ENCODE data around the gene SLC17A8. TPM values are rescaled to one million over a fixed set of nuclear protein-coding genes. Genes with fewer than 3 reads are reported as not detected.

The SLC17A8 gene
- total RNA-seq, 5 donors from 2014 or later (not counting 1 experiment from before 2014, with no cell fraction given), result not detected

DNA sequence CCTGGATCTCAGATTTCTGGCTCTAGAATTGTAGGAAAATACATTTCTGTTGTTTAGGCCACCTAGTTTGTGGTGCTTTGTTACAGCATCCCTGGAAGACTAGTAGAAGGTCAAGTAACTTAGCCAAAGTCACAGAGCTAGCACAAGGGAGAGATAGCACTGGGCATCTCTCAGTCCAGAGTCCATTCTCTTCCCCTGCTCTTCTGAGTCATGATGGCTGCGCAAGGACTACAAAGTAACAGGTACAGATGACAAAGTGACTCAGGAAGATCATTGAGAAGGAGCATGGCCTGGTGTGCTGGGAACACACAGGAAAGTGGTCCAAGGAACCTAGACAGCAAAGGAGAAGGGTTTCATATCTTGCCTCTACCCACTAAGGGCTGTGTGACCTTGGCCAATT, 19.3 kb downstream of the SLC17A8 start:
- H3K4me3 Mint-ChIP-seq, result no peak overlapping the region
- no peak overlapping the region for H3K27ac ChIP-seq (ENCODE audit: low read length)
- WGBS (ENCODE audit: insufficient coverage), result no CpG with 5 or more reads among the region's 1 CpG
- H3K27me3 ChIP-seq (replicated peaks in 1 of 2; ENCODE audit: control insufficient read depth in 2 of 2, extremely low read depth in 1 of 2, insufficient read depth in 2 of 2, low read length in 1 of 2), result peaks cover 0 to 3% of the 10 kb centered on the region in 2 experiments
- no peaks in the 10 kb centered on the region for H3K4me1 ChIP-seq (ENCODE audit: control insufficient read depth in 1 of 2, extremely low read depth in 1 of 2, insufficient read depth in 2 of 2, low read length in 2 of 2)
- ChIA-PET POLR2A (no interaction called here), CTCF (interaction anchor here in 1 of 2 donors (0.6 kb wide), 1 partner anchor 1809 kb away, joined by 4 read pairs; no protein-coding TSS in a partner anchor)
- no peak overlapping the region for H3K4me3 ChIP-seq (ENCODE audit: control insufficient read depth in 1 of 2, extremely low read depth in 1 of 2, low read length in 1 of 2)
- ATAC-seq (replicated peaks in 1 of 4) (no peak), DNase-seq (no peak)
- H3K4me1 Mint-ChIP-seq, result no peaks in the 10 kb centered on the region
- no peaks in the 10 kb centered on the region for H3K9me3 ChIP-seq
- no peaks in the 10 kb centered on the region for H3K36me3 Mint-ChIP-seq
- H3K9me3 Mint-ChIP-seq, result no peaks in the 10 kb centered on the region
- no peaks in the 10 kb centered on the region for H3K36me3 ChIP-seq (ENCODE audit: control insufficient read depth in 2 of 2, extremely low read depth in 1 of 2, insufficient read depth in 1 of 2, low read length in 1 of 2)
- peaks cover 0 to 13% of the 10 kb centered on the region in 2 donors for H3K27me3 Mint-ChIP-seq
- no peak overlapping the region for H3K27ac Mint-ChIP-seq

DNA sequence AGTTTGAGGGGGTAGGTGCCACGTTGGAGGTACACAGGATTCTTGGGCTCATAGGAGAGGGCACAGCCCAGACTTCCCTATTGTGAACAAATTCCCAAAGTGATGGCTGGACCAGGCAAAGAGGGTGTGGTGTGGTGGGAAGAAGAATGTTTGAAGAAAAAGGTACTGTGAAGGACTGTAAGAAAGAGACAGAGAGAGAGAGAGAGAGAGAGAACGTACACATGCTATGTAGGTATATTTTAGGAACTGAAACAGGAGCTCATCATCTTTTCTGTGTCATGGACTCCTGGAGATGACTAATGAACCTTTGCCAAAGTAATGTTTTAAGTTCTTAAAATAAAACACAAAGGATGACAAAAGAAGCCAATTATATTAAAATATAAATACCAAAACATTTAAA, 24.5 kb downstream of the SLC17A8 start:
- no peak for ATAC-seq (replicated peaks in 1 of 4)
- Histone ChIP-seq H3K9me3 (no peaks in the 10 kb centered on the region), H3K4me3 (ENCODE audit: control insufficient read depth in 1 of 2, extremely low read depth in 1 of 2, low read length in 1 of 2) (no peak overlapping the region), H3K27ac (ENCODE audit: low read length) (no peak overlapping the region), H3K36me3 (ENCODE audit: control insufficient read depth in 2 of 2, extremely low read depth in 1 of 2, insufficient read depth in 1 of 2, low read length in 1 of 2) (no peaks in the 10 kb centered on the region), H3K27me3 (replicated peaks in 1 of 2; ENCODE audit: control insufficient read depth in 2 of 2, extremely low read depth in 1 of 2, insufficient read depth in 2 of 2, low read length in 1 of 2) (no peaks in the 10 kb centered on the region), H3K4me1 (ENCODE audit: control insufficient read depth in 1 of 2, extremely low read depth in 1 of 2, insufficient read depth in 2 of 2, low read length in 2 of 2) (no peaks in the 10 kb centered on the region)
- Mint-ChIP-seq H3K4me1 (no peaks in the 10 kb centered on the region), H3K4me3 (no peak overlapping the region), H3K36me3 (no peaks in the 10 kb centered on the region), H3K9me3 (no peaks in the 10 kb centered on the region), H3K27ac (no peak overlapping the region), H3K27me3 (peaks cover 0 to 5% of the 10 kb centered on the region in 2 donors)
- ChIA-PET CTCF (no interaction called here), POLR2A (no interaction called here)
- DNase-seq, result no peak
- WGBS (ENCODE audit: insufficient coverage), result 54% methylated on average over 2 of the region's 2 CpGs

DNA sequence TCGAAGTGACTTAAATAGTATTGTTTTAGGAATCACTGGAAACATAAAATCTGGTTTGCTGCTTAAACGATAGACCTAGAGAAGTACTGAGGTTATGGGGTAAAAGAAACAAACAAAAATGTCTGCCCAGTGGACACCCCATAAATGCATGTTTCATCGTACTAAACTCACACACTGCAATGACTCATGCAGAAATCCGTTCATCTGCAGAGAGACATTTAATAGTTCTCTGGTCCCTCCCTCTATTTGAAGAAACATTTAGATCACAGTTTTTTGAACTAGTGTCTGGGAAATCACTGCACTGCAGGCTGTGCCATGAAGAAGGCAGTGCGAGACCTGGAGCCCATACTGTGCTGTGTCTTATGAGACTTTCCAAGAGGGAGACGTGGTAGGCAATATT, 25.5 kb downstream of the SLC17A8 start:
- ChIA-PET POLR2A (no interaction called here), CTCF (no interaction called here)
- H3K27me3 Mint-ChIP-seq, result peaks cover 0 to 5% of the 10 kb centered on the region in 2 donors
- H3K9me3 Mint-ChIP-seq, result no peaks in the 10 kb centered on the region
- ATAC-seq (replicated peaks in 1 of 4) (no peak), DNase-seq (no peak)
- Histone ChIP-seq H3K27me3 (replicated peaks in 1 of 2; ENCODE audit: control insufficient read depth in 2 of 2, extremely low read depth in 1 of 2, insufficient read depth in 2 of 2, low read length in 1 of 2) (no peaks in the 10 kb centered on the region), H3K36me3 (ENCODE audit: control insufficient read depth in 2 of 2, extremely low read depth in 1 of 2, insufficient read depth in 1 of 2, low read length in 1 of 2) (no peaks in the 10 kb centered on the region), H3K27ac (ENCODE audit: low read length) (no peak overlapping the region), H3K4me1 (ENCODE audit: control insufficient read depth in 1 of 2, extremely low read depth in 1 of 2, insufficient read depth in 2 of 2, low read length in 2 of 2) (no peaks in the 10 kb centered on the region), H3K4me3 (ENCODE audit: control insufficient read depth in 1 of 2, extremely low read depth in 1 of 2, low read length in 1 of 2) (no peak overlapping the region), H3K9me3 (no peaks in the 10 kb centered on the region)
- H3K27ac Mint-ChIP-seq, result no peak overlapping the region
- no peaks in the 10 kb centered on the region for H3K4me1 Mint-ChIP-seq
- 72% methylated on average over 2 of the region's 6 CpGs for WGBS (ENCODE audit: insufficient coverage)
- H3K36me3 Mint-ChIP-seq, result no peaks in the 10 kb centered on the region
- no peak overlapping the region for H3K4me3 Mint-ChIP-seq

DNA sequence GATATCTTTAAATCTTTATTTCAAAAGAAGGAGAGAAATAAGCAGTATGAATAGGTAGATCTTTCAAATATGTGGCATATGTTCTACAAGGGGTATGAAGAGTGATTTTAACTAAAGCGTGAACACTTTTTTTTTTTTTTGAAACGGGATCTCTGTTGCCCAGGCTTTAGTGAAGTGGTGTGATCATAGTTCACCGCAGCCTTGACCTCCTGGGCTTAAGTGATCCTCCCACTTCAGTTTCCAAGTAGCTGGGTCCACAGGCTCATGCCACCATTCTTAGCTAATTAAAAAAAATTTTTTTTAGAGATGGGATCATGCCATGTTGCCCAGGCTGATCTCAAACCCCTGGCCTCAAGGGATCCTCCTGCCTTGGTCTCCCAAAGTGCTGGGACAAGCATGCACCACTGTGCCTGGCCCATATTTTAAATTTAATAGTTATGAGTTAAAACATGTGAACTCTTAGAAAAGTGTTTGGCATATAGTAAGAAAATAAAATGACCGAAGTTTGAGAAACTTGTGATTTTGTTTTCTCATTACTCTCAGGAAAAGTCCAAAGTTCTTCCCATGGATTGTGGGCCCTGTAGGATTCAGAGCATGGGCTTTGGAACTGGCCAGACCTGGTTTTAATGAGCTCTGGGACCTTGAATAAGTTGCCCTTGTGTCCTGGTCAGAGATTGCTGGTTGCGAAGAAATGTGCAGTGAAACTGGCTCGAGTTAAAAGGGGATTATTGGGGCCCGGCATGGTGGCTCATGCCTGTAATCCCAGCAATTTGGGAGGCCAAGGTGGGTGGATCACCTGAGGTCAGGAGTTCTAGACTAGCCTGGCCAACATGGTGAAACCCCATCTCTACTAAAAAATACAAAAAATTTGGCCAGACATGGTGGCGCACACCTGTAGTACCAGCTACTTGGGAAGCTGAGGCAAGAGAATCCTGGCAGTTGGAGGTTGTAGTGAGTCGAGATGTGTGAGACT, 27.0 kb downstream of the SLC17A8 start:
- Histone ChIP-seq H3K27me3 (replicated peaks in 1 of 2; ENCODE audit: control insufficient read depth in 2 of 2, extremely low read depth in 1 of 2, insufficient read depth in 2 of 2, low read length in 1 of 2) (no peaks in the 10 kb centered on the region), H3K36me3 (ENCODE audit: control insufficient read depth in 2 of 2, extremely low read depth in 1 of 2, insufficient read depth in 1 of 2, low read length in 1 of 2) (no peaks in the 10 kb centered on the region), H3K4me3 (ENCODE audit: control insufficient read depth in 1 of 2, extremely low read depth in 1 of 2, low read length in 1 of 2) (no peak overlapping the region), H3K27ac (ENCODE audit: low read length) (no peak overlapping the region), H3K9me3 (no peaks in the 10 kb centered on the region), H3K4me1 (ENCODE audit: control insufficient read depth in 1 of 2, extremely low read depth in 1 of 2, insufficient read depth in 2 of 2, low read length in 2 of 2) (no peaks in the 10 kb centered on the region)
- CTCF ChIA-PET, result no interaction called here
- peaks cover 4 to 5% of the 10 kb centered on the region in 2 donors for H3K27me3 Mint-ChIP-seq
- no peak overlapping the region for H3K27ac Mint-ChIP-seq
- H3K4me3 Mint-ChIP-seq, result no peak overlapping the region
- DNase-seq, result no peak
- H3K9me3 Mint-ChIP-seq, result no peaks in the 10 kb centered on the region
- H3K36me3 Mint-ChIP-seq, result no peaks in the 10 kb centered on the region
- H3K4me1 Mint-ChIP-seq, result no peaks in the 10 kb centered on the region
- 89% methylated on average over 4 of the region's 9 CpGs for WGBS (ENCODE audit: insufficient coverage)
- POLR2A ChIA-PET, result no interaction called here
- no peak for ATAC-seq (replicated peaks in 1 of 4)

DNA sequence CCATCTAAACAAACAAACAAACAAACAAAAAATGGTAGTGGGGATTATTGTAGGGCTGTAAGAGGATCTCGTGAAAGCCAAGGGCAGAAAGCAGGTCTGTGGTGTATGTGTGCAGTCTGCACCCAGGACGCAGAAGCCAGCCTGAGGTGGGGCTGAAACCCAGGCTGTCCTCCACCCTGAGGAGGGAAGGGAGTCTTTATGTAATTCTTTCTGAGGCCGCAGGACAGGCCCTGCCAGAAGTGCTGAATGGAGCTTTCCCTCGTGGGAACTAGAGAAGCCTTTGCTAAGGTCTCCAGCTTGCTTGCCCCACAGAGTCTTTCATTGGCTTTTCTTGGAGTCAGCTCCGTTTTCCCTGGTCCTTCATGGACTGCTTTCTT, 27.7 kb downstream of the SLC17A8 start:
- ATAC-seq (replicated peaks in 1 of 4) (no peak), DNase-seq (no peak)
- no peak overlapping the region for H3K4me3 ChIP-seq (ENCODE audit: control insufficient read depth in 1 of 2, extremely low read depth in 1 of 2, low read length in 1 of 2)
- POLR2A ChIA-PET, result no interaction called here
- no peaks in the 10 kb centered on the region for H3K36me3 ChIP-seq (ENCODE audit: control insufficient read depth in 2 of 2, extremely low read depth in 1 of 2, insufficient read depth in 1 of 2, low read length in 1 of 2)
- H3K36me3 Mint-ChIP-seq, result no peaks in the 10 kb centered on the region
- H3K27ac Mint-ChIP-seq, result no peak overlapping the region
- CTCF ChIA-PET, result no interaction called here
- H3K9me3 ChIP-seq, result no peaks in the 10 kb centered on the region
- H3K27me3 ChIP-seq (replicated peaks in 1 of 2; ENCODE audit: control insufficient read depth in 2 of 2, extremely low read depth in 1 of 2, insufficient read depth in 2 of 2, low read length in 1 of 2), result no peaks in the 10 kb centered on the region
- H3K27me3 Mint-ChIP-seq, result peaks cover 4 to 5% of the 10 kb centered on the region in 2 donors
- no peaks in the 10 kb centered on the region for H3K9me3 Mint-ChIP-seq
- H3K27ac ChIP-seq (ENCODE audit: low read length), result no peak overlapping the region
- H3K4me3 Mint-ChIP-seq, result no peak overlapping the region
- no peaks in the 10 kb centered on the region for H3K4me1 Mint-ChIP-seq
- H3K4me1 ChIP-seq (ENCODE audit: control insufficient read depth in 1 of 2, extremely low read depth in 1 of 2, insufficient read depth in 2 of 2, low read length in 2 of 2), result no peaks in the 10 kb centered on the region
- 62% methylated on average over 4 of the region's 5 CpGs for WGBS (ENCODE audit: insufficient coverage)

DNA sequence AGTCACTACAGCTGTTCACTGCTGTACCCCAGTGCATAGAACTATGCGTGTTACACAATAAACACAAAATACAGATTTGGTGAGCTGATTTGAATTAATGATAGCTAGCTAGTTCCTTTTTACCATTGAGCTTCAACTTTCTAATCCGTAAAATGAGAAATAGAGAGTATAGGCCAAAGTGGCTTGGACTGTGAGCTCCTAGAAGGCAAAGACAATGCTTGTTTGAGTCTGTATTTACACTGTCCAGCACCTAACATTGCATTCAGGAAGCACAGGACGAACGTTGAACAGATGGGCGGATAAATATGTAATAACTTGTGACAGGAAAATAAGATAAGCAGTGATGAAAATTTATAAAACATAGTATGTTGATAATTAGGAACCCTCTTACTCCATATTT, 31.5 kb downstream of the SLC17A8 start:
- 67% methylated on average over 1 of the region's 5 CpGs for WGBS (ENCODE audit: insufficient coverage)
- H3K4me1 Mint-ChIP-seq, result no peaks in the 10 kb centered on the region
- ATAC-seq (replicated peaks in 1 of 4) (no peak), DNase-seq (no peak)
- CTCF ChIA-PET, result interaction anchor here in 1 of 2 donors (0.6 kb wide), 1 partner anchor 18 kb away, joined by 3 read pairs; no protein-coding TSS in a partner anchor
- H3K27me3 ChIP-seq (replicated peaks in 1 of 2; ENCODE audit: control insufficient read depth in 2 of 2, extremely low read depth in 1 of 2, insufficient read depth in 2 of 2, low read length in 1 of 2), result no peaks in the 10 kb centered on the region
- no peaks in the 10 kb centered on the region for H3K9me3 Mint-ChIP-seq
- no peaks in the 10 kb centered on the region for H3K9me3 ChIP-seq
- no peak overlapping the region for H3K27ac ChIP-seq (ENCODE audit: low read length)
- no peak overlapping the region for H3K27ac Mint-ChIP-seq
- H3K4me3 ChIP-seq (ENCODE audit: control insufficient read depth in 1 of 2, extremely low read depth in 1 of 2, low read length in 1 of 2), result no peak overlapping the region
- H3K27me3 Mint-ChIP-seq, result peaks cover 6 to 10% of the 10 kb centered on the region in 2 donors
- no peak overlapping the region for H3K4me3 Mint-ChIP-seq
- H3K36me3 Mint-ChIP-seq, result no peaks in the 10 kb centered on the region
- no peaks in the 10 kb centered on the region for H3K4me1 ChIP-seq (ENCODE audit: control insufficient read depth in 1 of 2, extremely low read depth in 1 of 2, insufficient read depth in 2 of 2, low read length in 2 of 2)
- H3K36me3 ChIP-seq (ENCODE audit: control insufficient read depth in 2 of 2, extremely low read depth in 1 of 2, insufficient read depth in 1 of 2, low read length in 1 of 2), result no peaks in the 10 kb centered on the region
- POLR2A ChIA-PET, result no interaction called here

Measured in T-cell (primary cell).